Caco-2 (cell line): Measurements from ENCODE around the gene PTGES2. TPM values are rescaled to one million over a fixed set of nuclear protein-coding genes. Genes with fewer than 3 reads are reported as not detected.

Experiments used
- BruUV-seq: library from RNA; stranded (reverse); fragments of 400-500 nt; replicated peaks from 2 replicates; lab custom pipeline; 2021; lab: Mats Ljungman, UMichigan
- CTCF ChIA-PET: fragments of 300-600 bp; sonication (Branson Sonifier 250); formaldehyde crosslinking; loops from one replicate; lab custom pipeline; 2022; ENCODE audit warnings: antibody characterized with exemption; lab: Charles Lee
- POLR2A ChIA-PET: fragments of 300-600 bp; sonication (Branson Sonifier 250); formaldehyde crosslinking; loops from one replicate; lab custom pipeline; 2022; ENCODE audit warnings: antibody characterized with exemption; lab: Charles Lee
- DNase-seq, 2 experiments: peaks; one replicate each; pipeline versions ENCODE4 v3.0.0 to v3.0.0-alpha.2; 2020 to 2022
- H3K27me3 ChIP-seq: replicated peaks from 2 replicates; pipeline ENCODE4 v1.6.0; 2011; ENCODE audit warnings: low read length; ENCODE audit not compliant: control insufficient read depth, insufficient read depth
- H3K36me3 ChIP-seq: 2 replicates; pipeline ENCODE4 v1.5.1; 2011; ENCODE audit warnings: low read length; ENCODE audit not compliant: control insufficient read depth, insufficient read depth
- H3K4me1 ChIP-seq: fragments of 250-450 bp; sonication (Bioruptor Pico); 2 replicates; pipeline ENCODE4 v1.5.1; 2020; ENCODE audit warnings: mild to moderate bottlenecking
- H3K4me3 ChIP-seq: 2 replicates; pipeline ENCODE4 v1.5.1; 2011; ENCODE audit warnings: low read depth, mild to moderate bottlenecking, control low read depth, low read length
- H3K9me3 ChIP-seq: fragments of 250-450 bp; sonication (Bioruptor Pico); 2 replicates; pipeline ENCODE4 v1.5.1; 2020; ENCODE audit warnings: mild to moderate bottlenecking, moderate library complexity
- H3K27ac Mint-ChIP-seq: one replicate; pipeline ENCODE4 v1.8.0; 2022; ENCODE audit warnings: mixed read lengths; ENCODE audit not compliant: unreplicated experiment
- H3K27me3 Mint-ChIP-seq: one replicate; pipeline ENCODE4 v1.8.0; 2022; ENCODE audit warnings: mixed read lengths; ENCODE audit not compliant: insufficient read depth, unreplicated experiment
- H3K36me3 Mint-ChIP-seq: one replicate; pipeline ENCODE4 v1.8.0; 2022; ENCODE audit warnings: mild to moderate bottlenecking, mixed read lengths; ENCODE audit not compliant: insufficient read depth, unreplicated experiment
- H3K4me1 Mint-ChIP-seq: one replicate; pipeline ENCODE4 v1.8.0; 2022; ENCODE audit warnings: low read depth, mixed read lengths; ENCODE audit not compliant: unreplicated experiment
- H3K4me3 Mint-ChIP-seq: one replicate; pipeline ENCODE4 v1.8.0; 2022; ENCODE audit warnings: mild to moderate bottlenecking, moderate library complexity, mixed read lengths; ENCODE audit not compliant: unreplicated experiment
- H3K9me3 Mint-ChIP-seq: one replicate; pipeline ENCODE4 v1.8.0; 2022; ENCODE audit warnings: mixed read lengths; ENCODE audit not compliant: unreplicated experiment
- CTCF ChIP-seq, 2 experiments: fragments of 200-600 bp in 1 of 2; IDR thresholded peaks; 1 replicate in 1 of 2; 2 replicates in 1 of 2; pipeline versions ENCODE4 v1.5.1 to v1.8.0; 2011 to 2022; ENCODE audit warnings: antibody characterized with exemption in 1 of 2, control low read depth in 1 of 2, inconsistent platforms in 1 of 2, low read depth in 1 of 2, low read length in 1 of 2, mild to moderate bottlenecking in 1 of 2, moderate library complexity in 1 of 2; ENCODE audit not compliant: insufficient read depth in 1 of 2, severe bottlenecking in 1 of 2, unreplicated experiment in 1 of 2
- intact Hi-C: fragments of 100-400 bp; cut with micrococcal nuclease; formaldehyde crosslinking; loops from one replicate; pipeline ENCODE4 v1.10.0; 2022; ENCODE audit not compliant: unreplicated experiment
- total RNA-seq: library from RNA; stranded (reverse); gene quantifications from 2 replicates; pipeline ENCODE4 v1.2.3, GENCODE V29; 2022

PTGES2 gene
- total RNA-seq, 1 experiment from 2014 or later, result 123 TPM

GRCh38 chr9:128102196-128102595, 25.3 kb downstream of the PTGES2 start:
- TF ChIP-seq CTCF (IDR thresholded peaks at IDR 0.05; ENCODE audit: insufficient read depth in 1 of 2, low read depth in 1 of 2, low read length in 1 of 2, severe bottlenecking in 1 of 2, unreplicated experiment in 1 of 2), result no peak
- peaks cover 26% of the 10 kb centered on the region for H3K4me1 ChIP-seq
- peaks cover 8% of the 10 kb centered on the region; the same call in 1 of the 2 replicates for H3K36me3 ChIP-seq
- no peaks in the 10 kb centered on the region for H3K9me3 ChIP-seq
- Mint-ChIP-seq H3K9me3 (no peaks in the 10 kb centered on the region), H3K4me3 (no peak overlapping the region), H3K27ac (no peak overlapping the region), H3K4me1 (peaks cover 5% of the 10 kb centered on the region), H3K36me3 (peaks cover 90% of the 10 kb centered on the region), H3K27me3 (no peaks in the 10 kb centered on the region)
- intact Hi-C loops, result no loop called here
- ChIA-PET CTCF (no interaction called here), POLR2A (interaction anchor here (0.5 to 0.6 kb wide), 2 partner anchors 117 to 174 kb away, joined by 3 to 4 read pairs; partner anchors contain the start of genes GOLGA2 and SWI5)
- no peaks in the 10 kb centered on the region for H3K27me3 ChIP-seq
- BruUV-seq, result no TSS peak
- H3K4me3 ChIP-seq, result no peak overlapping the region
- DNase-seq, result no peak

- ChIA-PET POLR2A (interaction anchor here (0.5 kb wide), 1 partner anchor 174 kb away, joined by 3 read pairs; the partner anchor contains the start of genes GOLGA2 and SWI5), CTCF (no interaction called here)
- Mint-ChIP-seq H3K27ac (no peak overlapping the region), H3K4me1 (peaks cover 8% of the 10 kb centered on the region), H3K36me3 (peaks cover 85% of the 10 kb centered on the region), H3K4me3 (no peak overlapping the region), H3K27me3 (no peaks in the 10 kb centered on the region), H3K9me3 (no peaks in the 10 kb centered on the region)
- Histone ChIP-seq H3K9me3 (no peaks in the 10 kb centered on the region), H3K36me3 (peaks cover 8% of the 10 kb centered on the region; the same call in 1 of the 2 replicates), H3K4me3 (no peak overlapping the region), H3K4me1 (peaks cover 31% of the 10 kb centered on the region), H3K27me3 (no peaks in the 10 kb centered on the region)
- no peak for TF ChIP-seq CTCF (IDR thresholded peaks at IDR 0.05; ENCODE audit: insufficient read depth in 1 of 2, low read depth in 1 of 2, low read length in 1 of 2, severe bottlenecking in 1 of 2, unreplicated experiment in 1 of 2)
- intact Hi-C loops, result no loop called here
- DNase-seq, result no peak
- no TSS peak for BruUV-seq
Observed at GRCh38 chr9:128101690-128102089, 25.8 kb downstream of the PTGES2 start.

- no peaks in the 10 kb centered on the region for H3K9me3 ChIP-seq
- TF ChIP-seq CTCF (IDR thresholded peaks at IDR 0.05; ENCODE audit: insufficient read depth in 1 of 2, low read depth in 1 of 2, low read length in 1 of 2, severe bottlenecking in 1 of 2, unreplicated experiment in 1 of 2), result no peak
- intact Hi-C loops, result no loop called here
- POLR2A ChIA-PET, result no interaction called here
- Mint-ChIP-seq H3K4me3 (no peak overlapping the region), H3K9me3 (no peaks in the 10 kb centered on the region), H3K4me1 (peaks cover 13% of the 10 kb centered on the region), H3K27ac (no peak overlapping the region), H3K27me3 (no peaks in the 10 kb centered on the region), H3K36me3 (peaks cover 80% of the 10 kb centered on the region)
- no peak overlapping the region for H3K4me3 ChIP-seq
- CTCF ChIA-PET, result no interaction called here
- BruUV-seq, result no TSS peak
- no peaks in the 10 kb centered on the region for H3K27me3 ChIP-seq
- DNase-seq, result no peak
- H3K4me1 ChIP-seq, result peaks cover 35% of the 10 kb centered on the region
- H3K36me3 ChIP-seq, result peaks cover 8% of the 10 kb centered on the region; the same call in 1 of the 2 replicates
Observed at GRCh38 chr9:128101231-128101661, 26.3 kb downstream of the PTGES2 start.
